ENCODE results near the gene DAAM1. TPM values are rescaled to one million over a fixed set of nuclear protein-coding genes. Genes with fewer than 3 reads are reported as not detected.

DAAM1 gene
- polyA plus RNA-seq, 4 donors = 48.9 to 61.1 (median 52.8) TPM

- DNase-seq (ENCODE audit: low read depth in 4 of 4, low spot score in 3 of 4) = no peak
These were observed 93.3 kb downstream of the DAAM1 start for GRCh38 chr14:59281609-59282377.

GRCh38 chr14:59282378-59282765, 93.9 kb downstream of the DAAM1 start:
- no peak for DNase-seq (ENCODE audit: low read depth in 4 of 4, low spot score in 3 of 4)

DNA sequence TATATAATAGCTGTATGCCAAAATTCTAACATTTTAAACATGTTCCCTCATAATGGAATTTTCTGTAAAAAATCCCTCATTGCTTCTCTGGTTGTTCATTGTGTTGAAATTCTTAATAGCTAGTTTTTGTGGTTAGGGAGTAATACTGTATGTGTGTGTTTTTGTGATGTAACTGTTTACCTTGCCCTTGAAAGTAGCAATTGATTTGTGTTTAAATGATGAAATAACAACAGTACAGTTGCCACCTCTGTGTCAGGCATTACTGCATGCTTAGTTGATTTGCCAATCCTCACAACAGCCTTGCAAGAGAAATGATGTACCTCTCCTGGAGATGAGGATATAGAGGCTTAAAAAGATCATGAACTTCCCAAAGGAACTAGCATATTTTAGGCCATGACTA, 94.9 kb downstream of the DAAM1 start:
- no peak for DNase-seq (ENCODE audit: low read depth in 4 of 4, low spot score in 3 of 4)

GRCh38 chr14:59284059-59284458, 95.6 kb downstream of the DAAM1 start:
- DNase-seq (ENCODE audit: low read depth in 4 of 4, low spot score in 3 of 4) = no peak

DNA sequence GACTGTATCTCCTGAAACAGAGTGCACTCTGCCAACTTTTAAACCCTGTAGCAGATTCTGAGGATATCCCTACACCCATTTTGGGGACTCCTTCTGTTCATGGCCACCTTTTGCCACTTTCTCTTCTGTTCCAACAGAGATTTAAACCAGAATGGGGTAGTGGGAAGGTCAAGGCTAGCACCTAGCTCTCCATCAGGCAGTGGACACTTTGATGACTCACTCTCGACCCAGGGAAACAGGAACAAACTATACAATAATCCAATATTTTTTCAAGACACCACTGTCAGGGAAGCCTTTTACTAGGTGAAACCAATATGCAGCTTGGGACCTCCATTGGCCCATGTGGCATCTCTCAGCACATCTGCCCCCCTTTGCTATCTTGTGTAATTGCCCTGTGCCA, 103.6 kb downstream of the DAAM1 start:
- DNase-seq (ENCODE audit: low read depth in 4 of 4, low spot score in 3 of 4) = no peak

DNA sequence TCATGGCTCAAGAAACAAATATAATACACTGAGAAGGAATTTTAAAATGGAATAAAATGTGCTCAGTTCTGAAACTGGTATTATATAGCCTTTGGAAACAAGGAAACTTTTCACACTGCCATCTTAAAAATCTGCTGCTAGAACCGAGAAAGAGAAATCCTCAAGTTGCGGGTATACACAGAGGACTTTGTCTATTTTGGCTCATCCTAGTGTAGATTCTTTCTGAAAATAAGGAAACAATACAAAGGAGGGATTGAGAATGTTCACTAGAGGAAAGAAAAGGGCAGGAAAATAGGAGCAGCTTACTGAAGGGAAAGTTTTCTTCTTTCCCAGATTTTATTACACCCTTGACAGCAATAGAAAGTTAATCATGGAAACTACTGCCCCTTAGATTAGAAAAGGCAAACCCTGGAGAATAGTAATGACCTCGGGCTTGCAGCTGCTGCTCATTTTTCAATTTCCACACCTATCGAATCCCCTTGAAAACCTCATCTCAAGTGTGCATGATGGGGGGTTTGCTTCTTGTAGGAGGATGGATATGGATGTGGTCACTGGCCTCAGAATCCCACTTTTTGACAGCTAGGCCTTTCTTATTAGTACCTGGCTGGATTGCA, 104.6 kb downstream of the DAAM1 start:
- DNase-seq (ENCODE audit: low read depth in 4 of 4, low spot score in 3 of 4) = no peak

DNA sequence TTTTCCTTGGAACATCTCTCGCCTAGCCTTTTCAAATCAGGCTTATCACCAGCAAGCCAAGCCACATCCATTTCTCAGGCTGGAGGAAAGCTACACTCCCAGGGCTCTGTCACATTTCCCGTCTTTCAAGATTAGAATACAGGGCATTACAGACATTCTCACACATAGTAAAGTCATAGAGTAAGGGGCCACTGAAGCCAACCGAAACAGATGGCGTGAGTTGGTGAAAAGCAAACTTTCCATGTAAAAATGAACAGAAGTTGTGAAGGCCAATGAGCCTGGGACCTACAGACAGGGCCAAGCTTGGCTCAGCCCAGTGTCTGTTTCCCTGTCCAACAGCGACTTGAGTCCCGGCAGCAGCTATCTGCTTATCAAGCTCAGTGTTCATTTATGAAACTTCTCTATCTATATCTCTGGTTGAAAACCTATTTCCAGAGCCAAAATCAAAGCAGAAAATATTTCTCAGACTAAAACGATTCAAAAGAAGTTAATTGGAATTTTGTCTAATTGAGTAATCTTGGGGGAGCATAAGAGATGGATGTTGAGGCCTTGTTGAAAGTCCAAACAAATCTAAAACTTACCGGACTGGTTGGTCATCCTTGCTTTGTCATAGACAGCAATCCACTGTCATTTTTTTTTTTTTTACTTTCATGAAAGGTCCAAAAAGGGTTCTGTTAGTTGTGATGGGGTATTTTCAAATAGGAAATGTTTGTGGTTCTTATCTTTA, 105.6 kb downstream of the DAAM1 start:
- no peak for DNase-seq (ENCODE audit: low read depth in 4 of 4, low spot score in 3 of 4)

DNA sequence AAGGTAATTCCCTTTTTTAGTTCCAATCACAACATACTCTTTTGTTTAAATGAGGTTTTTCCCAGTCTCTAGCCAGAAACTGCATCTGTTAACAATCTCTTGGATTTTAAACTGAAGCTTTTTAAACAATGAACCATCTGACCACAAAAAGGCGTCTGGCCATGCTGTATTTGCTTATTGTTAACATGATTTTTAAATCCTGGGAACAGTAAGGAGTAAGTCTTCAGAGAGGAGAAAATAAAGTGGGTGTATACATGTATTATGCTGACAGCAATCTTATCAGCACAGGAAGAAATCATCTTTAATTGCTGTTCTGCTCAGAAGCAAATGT, 106.2 kb downstream of the DAAM1 start:
- DNase-seq (ENCODE audit: low read depth in 4 of 4, low spot score in 3 of 4) = no peak

GRCh38 chr14:59295951-59296350, 107.5 kb downstream of the DAAM1 start:
- no peak for DNase-seq (ENCODE audit: low read depth in 4 of 4, low spot score in 3 of 4)

DNA sequence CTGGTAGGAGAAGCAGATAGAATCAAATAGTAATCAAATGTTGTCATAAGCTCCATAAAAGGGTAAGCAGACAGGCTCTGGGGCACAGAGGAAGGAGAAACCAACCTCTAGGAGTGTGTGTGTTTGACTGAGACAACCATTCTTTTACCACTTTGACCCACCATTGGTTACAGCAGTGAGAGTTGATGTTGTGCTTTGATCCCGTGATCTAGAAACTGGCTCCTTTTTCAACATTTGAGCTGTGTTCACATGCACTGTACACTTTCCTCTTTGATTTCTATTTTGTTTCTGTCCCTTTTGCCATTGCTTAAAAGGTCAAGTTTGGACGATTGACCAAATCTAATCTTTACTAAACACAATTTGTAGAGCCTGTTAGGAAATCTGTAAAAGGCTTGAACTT, 108.0 kb downstream of the DAAM1 start:
- no peak for DNase-seq (ENCODE audit: low read depth in 4 of 4, low spot score in 3 of 4)

GRCh38 chr14:59297071-59297776, 108.8 kb downstream of the DAAM1 start:
- no peak for DNase-seq (ENCODE audit: low read depth in 4 of 4, low spot score in 3 of 4)

GRCh38 chr14:59299731-59300130, 111.3 kb downstream of the DAAM1 start:
- no peak for DNase-seq (ENCODE audit: low read depth in 4 of 4, low spot score in 3 of 4)

DNA sequence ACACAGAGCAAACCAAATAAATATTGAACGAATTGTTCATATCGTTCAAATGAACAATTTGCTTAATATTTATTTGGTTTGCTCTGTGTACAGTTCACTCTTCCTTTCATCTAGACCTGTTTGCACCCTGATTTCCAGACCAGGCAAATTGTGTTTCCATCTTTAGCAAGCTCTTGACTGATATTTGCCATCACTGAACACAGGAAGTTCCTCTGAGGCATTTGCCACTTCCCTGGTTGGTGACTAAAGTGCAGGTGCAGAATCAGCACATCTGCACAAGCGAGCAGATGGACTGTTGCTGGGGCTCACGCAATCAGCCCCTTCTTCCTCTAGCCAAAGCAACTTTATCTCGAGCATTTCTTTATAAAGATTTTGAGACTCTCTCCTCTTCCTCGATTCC, 112.9 kb downstream of the DAAM1 start:
- DNase-seq (ENCODE audit: low read depth in 4 of 4, low spot score in 3 of 4) = no peak

- no peak for DNase-seq (ENCODE audit: low read depth in 4 of 4, low spot score in 3 of 4)
These were observed 113.8 kb downstream of the DAAM1 start for GRCh38 chr14:59302313-59302712.

DNA sequence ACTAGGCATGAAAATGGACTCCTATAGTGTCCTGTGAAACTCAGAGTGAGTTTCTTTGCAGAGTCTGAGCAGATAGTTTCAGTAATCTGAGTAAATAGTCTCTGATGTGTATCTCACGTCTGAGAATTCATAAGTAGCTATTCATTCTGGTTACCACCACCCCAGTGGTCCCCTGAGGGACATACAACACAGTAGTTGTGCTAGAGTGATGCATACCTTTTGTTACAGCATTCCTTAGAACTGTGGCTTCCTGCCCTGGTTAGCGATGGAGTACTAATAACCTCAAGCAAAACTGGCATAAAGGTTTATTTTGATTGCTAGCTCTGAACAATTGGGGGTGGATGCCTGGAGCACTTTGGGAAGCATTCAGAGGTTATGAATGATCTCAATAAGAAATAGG, 114.7 kb downstream of the DAAM1 start:
- DNase-seq (ENCODE audit: low read depth in 4 of 4, low spot score in 3 of 4) = no peak

DNA sequence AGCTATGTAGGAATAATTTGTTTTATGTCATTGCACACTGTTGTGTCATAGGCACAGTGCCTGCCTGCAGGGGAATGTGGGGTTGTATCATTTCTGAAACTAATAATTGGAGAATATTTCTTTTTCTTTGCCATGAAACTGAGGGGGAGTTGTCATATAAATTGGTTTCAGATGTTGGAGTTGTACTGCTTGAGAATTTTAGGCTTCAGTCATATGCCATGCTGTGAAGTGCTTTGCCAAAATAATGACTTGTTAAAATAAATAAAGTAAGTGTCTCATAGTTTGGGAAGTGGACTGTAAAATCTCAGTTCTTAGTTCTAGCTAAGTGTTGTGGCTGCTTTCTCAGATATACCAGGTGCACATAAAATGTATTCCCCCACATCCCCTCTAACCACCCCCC, 116.8 kb downstream of the DAAM1 start:
- no peak for DNase-seq (ENCODE audit: low read depth in 4 of 4, low spot score in 3 of 4)

- DNase-seq (ENCODE audit: low read depth in 4 of 4, low spot score in 3 of 4) = no peak
These were observed 117.5 kb downstream of the DAAM1 start for GRCh38 chr14:59305836-59306555.

DNA sequence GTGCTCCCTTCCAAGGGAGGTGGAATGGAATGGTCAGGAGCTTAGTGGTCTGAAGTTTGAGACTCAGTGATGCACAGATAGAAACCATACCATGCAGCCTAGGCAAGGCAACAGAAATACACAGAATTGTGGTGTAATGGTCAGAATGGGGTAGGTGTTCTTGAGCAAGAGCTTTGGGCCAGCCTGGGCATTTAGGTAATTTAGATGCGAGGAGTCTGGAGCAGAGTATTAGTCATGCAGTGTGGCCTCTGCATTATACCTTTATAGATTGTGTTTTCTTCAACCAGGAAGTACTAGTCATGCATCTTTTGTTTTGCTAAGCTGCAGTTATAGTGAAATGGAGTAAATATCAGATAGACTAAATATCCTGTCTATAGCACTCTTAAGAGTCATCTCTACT, 118.3 kb downstream of the DAAM1 start:
- no peak for DNase-seq (ENCODE audit: low read depth in 4 of 4, low spot score in 3 of 4)

- DNase-seq (ENCODE audit: low read depth in 4 of 4, low spot score in 3 of 4) = no peak
These were observed 119.6 kb downstream of the DAAM1 start for GRCh38 chr14:59308086-59308485.

- no peak for DNase-seq (ENCODE audit: low read depth in 4 of 4, low spot score in 3 of 4)
These were observed 120.2 kb downstream of the DAAM1 start for GRCh38 chr14:59308673-59309072.

Data from right renal pelvis (tissue), 4 donors.